ENCODE results near the gene GMDS. TPM values are rescaled to one million over a fixed set of nuclear protein-coding genes. Genes with fewer than 3 reads are reported as not detected.
"Not testable (repeated sequence)": the region's sequence is repeated elsewhere in the genome, so short reads cannot be mapped to it uniquely, and the experiment has no call there.

The GMDS gene
- total RNA-seq, 4 donors from 2014 or later = 9.5 to 32.8 (median 22.4) TPM

- intact Hi-C loops (cut with DNase I) = no loop called here
- Histone ChIP-seq H3K4me1 (peaks cover 7 to 17% of the 10 kb centered on the region in 2 donors), H3K36me3 (no peaks in the 10 kb centered on the region), H3K27me3 (no peaks in the 10 kb centered on the region), H3K27ac (no peak overlapping the region), H3K9me3 (no peaks in the 10 kb centered on the region), H3K4me3 (replicated peaks in 1 of 3) (no peak overlapping the region)
- WGBS, 2 donors = 64 to 72% methylated on average over 10 of the region's 10 CpGs
- DNase-seq = peak; percentile 41 to 43
- TF ChIP-seq POLR2A (IDR thresholded peaks at IDR 0.05) (no peak), CTCF (IDR thresholded peaks at IDR 0.05) (no peak)
These were observed 549.6 kb downstream of the GMDS start for GRCh38 chr6:1695546-1696462.

GRCh38 chr6:1691828-1692227 lies 553.6 kb downstream of the GMDS start:
- H3K36me3 ChIP-seq; H3K4me1 ChIP-seq; H3K27me3 ChIP-seq; intact Hi-C loops (cut with DNase I); H3K27ac ChIP-seq; H3K9me3 ChIP-seq; H3K4me3 ChIP-seq (replicated peaks in 1 of 3); DNase-seq: not testable (repeated sequence)
- WGBS, 2 donors = 92 to 100% methylated on average over 2 of the region's 2 CpGs

- WGBS, 2 donors = 70 to 86% methylated on average over 2 of the region's 2 CpGs
- H3K27ac ChIP-seq; H3K36me3 ChIP-seq; intact Hi-C loops (cut with DNase I); H3K27me3 ChIP-seq; DNase-seq; H3K4me3 ChIP-seq (replicated peaks in 1 of 3); H3K9me3 ChIP-seq; H3K4me1 ChIP-seq: not testable (repeated sequence)
These were observed 554.7 kb downstream of the GMDS start for GRCh38 chr6:1690656-1691055.

- WGBS, 2 donors = 65 to 91% methylated on average over 1 of the region's 1 CpG
- H3K27me3 ChIP-seq = no peaks in the 10 kb centered on the region
- H3K36me3 ChIP-seq = no peaks in the 10 kb centered on the region
- no peak overlapping the region for H3K27ac ChIP-seq
- TF ChIP-seq CTCF (IDR thresholded peaks at IDR 0.05) (no peak), POLR2A (IDR thresholded peaks at IDR 0.05) (no peak)
- H3K4me1 ChIP-seq = peaks cover 0 to 14% of the 10 kb centered on the region in 2 donors
- H3K9me3 ChIP-seq = no peaks in the 10 kb centered on the region
- intact Hi-C loops (cut with DNase I) = no loop called here
- DNase-seq = no peak
- H3K4me3 ChIP-seq (replicated peaks in 1 of 3) = no peak overlapping the region
These were observed 556.3 kb downstream of the GMDS start for GRCh38 chr6:1689141-1689540.

- no peaks in the 10 kb centered on the region for H3K9me3 ChIP-seq
- H3K4me3 ChIP-seq (replicated peaks in 1 of 3) = no peak overlapping the region
- DNase-seq = no peak
- no peaks in the 10 kb centered on the region for H3K36me3 ChIP-seq
- TF ChIP-seq CTCF (IDR thresholded peaks at IDR 0.05) (no peak), POLR2A (IDR thresholded peaks at IDR 0.05) (no peak)
- H3K4me1 ChIP-seq = peaks cover 0 to 14% of the 10 kb centered on the region in 2 donors
- no peak overlapping the region for H3K27ac ChIP-seq
- no peaks in the 10 kb centered on the region for H3K27me3 ChIP-seq
- 93 to 96% methylated on average over 3 of the region's 3 CpGs for WGBS, 2 donors
- intact Hi-C loops (cut with DNase I) = no loop called here
These were observed 557.0 kb downstream of the GMDS start for GRCh38 chr6:1688396-1688795.

GRCh38 chr6:1687402-1687801 lies 558.0 kb downstream of the GMDS start:
- H3K9me3 ChIP-seq = no peaks in the 10 kb centered on the region
- intact Hi-C loops (cut with DNase I) = no loop called here
- TF ChIP-seq POLR2A (IDR thresholded peaks at IDR 0.05) = no peak
- no peak for TF ChIP-seq CTCF (IDR thresholded peaks at IDR 0.05)
- H3K4me1 ChIP-seq = peaks cover 0 to 14% of the 10 kb centered on the region in 2 donors
- no peak overlapping the region for H3K27ac ChIP-seq
- H3K4me3 ChIP-seq (replicated peaks in 1 of 3) = no peak overlapping the region
- no peaks in the 10 kb centered on the region for H3K36me3 ChIP-seq
- 82 to 87% methylated on average over 5 of the region's 6 CpGs for WGBS, 2 donors
- H3K27me3 ChIP-seq = no peaks in the 10 kb centered on the region
- DNase-seq = no peak
